NK-92 (cell line): Measurements from ENCODE around the gene ATP13A5.

Experiments used
- DNase-seq: peaks from one replicate; lab custom pipeline; 2025; ENCODE audit not compliant: unreplicated experiment; lab: John Stamatoyannopoulos, UW

Gene ATP13A5

GRCh38 chr3:193346259-193346658 lies 32.3 kb downstream of the ATP13A5 start:
- DNase-seq: no peak

- DNase-seq: no peak
Observed at GRCh38 chr3:193345431-193345830, 33.1 kb downstream of the ATP13A5 start.

DNA sequence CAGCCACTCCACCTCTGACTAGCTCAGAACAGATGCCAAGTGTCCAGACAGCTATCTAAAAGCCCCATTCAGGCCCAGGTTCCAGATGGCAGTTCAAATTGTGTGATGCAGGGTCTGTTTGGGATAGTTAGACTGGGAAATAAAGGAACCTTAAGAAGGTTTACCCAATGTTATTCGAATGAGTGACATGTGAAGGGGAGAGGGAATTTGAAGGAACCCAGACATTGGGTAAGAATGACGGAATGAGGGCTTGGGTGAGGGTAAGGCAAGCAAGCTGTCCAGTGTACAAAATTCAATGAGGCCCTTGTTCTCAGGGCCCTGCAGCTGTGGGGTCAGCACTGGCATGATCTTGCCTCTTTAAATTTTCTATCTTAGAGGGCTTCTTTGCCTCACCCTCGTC lies 34.1 kb downstream of the ATP13A5 start:
- no peak for DNase-seq

GRCh38 chr3:193343726-193344222 lies 34.8 kb downstream of the ATP13A5 start:
- DNase-seq: no peak

DNA sequence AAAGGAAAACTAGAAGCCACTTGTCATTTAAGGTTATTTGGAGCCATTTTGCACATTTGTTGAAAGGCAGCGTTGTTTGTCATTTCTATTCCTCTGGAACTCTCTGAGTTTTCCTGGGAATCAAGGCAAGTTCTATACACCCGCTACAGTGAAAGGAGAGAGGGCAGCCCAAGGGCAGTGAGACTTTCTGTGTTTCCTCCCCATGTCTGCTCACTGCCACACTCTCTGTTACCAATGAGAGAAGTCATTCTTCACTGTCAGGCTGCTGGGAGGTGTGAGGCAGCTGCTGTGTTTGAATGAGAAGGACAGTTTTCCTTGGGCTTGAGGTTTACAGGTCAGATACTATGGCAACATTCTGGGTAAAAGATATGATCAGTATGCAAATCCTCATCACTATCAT lies 36.0 kb downstream of the ATP13A5 start:
- DNase-seq: no peak

GRCh38 chr3:193335031-193335430 lies 43.5 kb downstream of the ATP13A5 start:
- DNase-seq: no peak

- DNase-seq: no peak
Observed at GRCh38 chr3:193333229-193333628, 45.3 kb downstream of the ATP13A5 start.

DNA sequence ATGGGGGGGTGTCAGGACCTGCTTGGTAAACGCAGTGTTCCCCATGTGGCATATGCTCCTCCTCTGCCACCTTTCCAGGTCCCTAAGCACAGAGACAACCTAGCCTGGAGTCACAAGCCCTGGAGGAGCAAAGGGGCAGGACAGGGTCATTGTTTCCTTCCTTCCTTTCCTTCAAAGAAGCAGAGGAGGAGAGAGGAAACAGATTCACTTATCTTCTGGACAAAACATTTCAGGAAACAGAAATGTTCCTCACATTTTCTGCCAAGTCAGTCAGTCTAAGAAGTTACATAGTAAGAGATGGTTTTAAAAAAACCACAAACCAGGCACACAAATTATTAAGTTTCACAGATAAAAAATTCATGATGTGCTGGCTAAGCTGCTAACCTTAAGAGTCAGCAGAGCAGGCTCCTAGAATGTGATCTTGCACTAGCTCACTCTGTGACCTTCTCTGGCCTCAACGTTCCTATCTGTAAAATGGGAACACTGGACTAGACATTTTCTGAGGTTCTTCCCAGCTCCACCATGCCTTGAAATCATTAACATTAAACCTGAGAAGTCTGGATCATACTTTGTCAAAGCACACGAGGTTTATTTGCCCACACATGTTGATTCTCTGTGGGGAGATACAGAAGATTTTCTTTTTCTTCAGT lies 47.9 kb downstream of the ATP13A5 start:
- DNase-seq: no peak

DNA sequence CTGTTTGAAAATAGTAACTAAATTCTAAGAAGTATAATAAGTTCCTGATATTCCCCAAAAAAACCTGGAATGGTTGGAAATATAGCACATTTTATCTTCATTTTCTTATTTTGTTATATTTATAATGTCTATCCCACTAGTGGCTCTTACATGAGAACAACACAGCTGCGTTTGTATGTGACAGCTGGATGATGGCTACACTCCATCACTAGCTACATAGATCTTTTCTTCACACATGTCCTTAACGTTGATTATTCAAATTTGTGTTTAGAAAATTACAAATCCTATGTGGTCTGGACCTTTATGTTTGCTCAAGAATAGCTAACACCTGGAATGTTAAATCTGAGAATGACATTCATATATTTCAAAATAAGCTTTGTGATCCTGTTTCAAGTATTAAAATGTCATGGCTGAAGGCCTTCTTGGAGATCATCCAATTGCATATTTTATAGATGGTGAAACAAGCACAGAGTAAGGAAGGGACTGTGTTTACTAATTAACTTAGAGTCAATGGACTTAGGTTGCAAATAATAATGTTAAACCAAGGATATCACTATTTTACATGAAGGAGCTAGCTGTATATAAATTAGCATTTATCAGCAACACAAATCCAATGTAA lies 60.8 kb downstream of the ATP13A5 start:
- no peak for DNase-seq

DNA sequence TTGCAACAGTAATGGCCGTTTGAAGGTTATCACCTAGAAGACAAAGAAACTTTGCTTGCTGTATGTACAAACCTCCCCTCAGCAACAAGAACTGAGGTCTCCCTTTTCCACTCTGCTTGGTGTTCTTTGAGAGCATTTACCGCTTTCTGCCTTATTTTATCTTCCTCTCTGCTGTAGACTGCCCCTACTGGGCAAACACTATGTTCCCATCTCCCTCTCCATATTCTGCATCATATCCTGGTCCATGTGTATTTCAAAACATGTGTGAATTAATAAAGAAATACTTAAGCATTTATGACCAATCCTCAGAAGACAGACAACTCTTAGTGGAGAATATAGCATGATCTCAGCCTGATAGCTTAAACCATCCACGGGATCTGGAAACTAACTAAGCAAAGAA lies 64.4 kb downstream of the ATP13A5 start:
- DNase-seq: no peak

DNA sequence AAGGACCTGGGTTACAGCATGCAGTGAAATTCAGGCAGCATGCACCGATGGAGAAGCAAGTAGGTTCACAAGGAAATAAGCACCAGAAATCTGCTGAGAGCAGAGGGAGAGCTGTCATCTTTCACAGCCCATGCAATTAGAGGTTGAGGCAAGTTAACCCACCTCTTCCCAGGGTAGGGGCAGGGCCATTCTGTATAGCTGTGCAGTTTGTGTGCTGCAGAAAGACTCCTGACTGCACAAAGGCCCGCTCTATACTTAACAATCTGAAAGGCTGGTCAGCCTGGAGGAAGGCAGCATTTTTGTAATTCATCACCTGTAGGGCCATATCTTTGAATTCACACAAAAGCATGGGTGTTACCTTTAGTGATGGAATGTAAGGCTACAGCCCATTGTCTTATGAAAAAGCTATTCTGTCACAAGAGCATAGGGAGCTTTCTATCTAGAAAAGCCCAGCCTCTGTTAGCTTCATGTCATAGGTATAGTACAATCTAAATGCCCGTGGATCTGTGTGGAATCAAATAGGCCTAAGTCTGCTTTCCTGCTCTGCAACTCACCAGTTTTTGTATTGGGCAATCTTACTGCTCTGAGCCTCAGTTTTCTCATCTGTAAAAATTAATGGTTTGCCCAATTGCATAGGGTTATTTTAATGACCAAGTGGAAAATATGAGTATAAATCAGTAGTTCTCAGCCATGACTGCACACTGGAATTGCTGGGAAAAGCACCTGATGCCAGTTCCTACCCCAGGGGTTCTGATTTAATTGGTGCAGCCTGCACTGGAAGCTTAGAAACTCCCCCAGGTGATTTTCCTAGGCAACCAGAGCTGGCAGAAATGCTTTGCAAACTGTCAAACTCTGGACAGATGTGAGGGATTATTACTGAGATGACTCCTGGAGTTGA lies 65.2 kb downstream of the ATP13A5 start:
- no peak for DNase-seq

DNA sequence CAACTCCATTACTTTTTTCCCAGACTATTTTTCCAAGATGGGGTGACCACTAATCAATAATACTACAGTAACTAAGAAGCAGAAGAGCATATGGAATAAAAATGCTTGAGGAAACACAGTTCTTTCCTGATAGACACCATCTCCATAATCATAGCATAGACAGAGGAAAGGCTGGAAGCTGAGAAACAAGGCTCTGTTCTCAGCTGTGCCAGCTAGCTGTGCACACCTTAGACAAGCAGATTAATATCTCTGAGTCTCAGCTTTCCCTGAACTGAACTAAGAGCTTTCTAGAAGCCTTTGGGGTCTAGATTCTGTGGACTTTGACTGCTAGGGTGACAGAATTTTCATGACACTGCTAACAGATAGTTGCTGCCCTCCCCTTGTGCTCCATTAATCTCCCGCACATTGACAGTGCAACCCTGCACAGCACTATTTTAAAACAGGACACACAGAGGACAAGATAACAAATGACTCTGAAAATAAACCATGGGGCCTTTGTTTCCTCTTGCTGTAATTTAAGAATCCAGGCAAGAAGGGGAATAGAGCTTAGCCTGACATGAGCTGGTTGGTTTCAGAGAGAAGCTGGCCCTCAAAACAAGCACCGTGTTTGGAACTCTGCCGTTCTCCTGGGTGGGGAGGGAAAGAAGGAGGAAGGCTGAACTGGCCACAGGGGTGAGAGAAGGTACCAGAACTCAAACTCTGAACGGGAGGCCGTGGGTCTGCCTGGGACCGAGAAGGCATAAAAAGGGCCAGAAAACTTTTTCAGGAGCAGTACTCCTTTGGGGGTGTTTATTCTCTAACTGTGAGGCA lies 67.4 kb downstream of the ATP13A5 start:
- DNase-seq: no peak

DNA sequence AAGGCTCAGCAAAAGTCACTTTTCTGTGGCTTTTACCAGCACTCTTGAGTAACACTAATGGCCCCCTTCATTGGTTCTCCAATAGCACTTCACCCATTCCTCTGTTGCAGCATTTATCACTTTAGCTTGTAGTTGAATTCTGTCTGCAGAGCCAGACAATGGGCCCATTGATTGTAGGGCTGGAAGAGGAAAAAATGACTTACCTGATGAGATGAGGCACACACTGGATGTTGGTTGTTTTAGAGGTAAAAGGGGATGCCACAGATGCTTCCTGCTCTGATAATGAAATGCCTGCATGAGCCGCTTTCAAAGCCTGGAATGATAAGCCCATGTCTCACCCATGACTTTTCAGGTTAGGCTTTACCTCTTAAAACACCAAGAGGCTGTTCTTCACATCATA lies 73.2 kb downstream of the ATP13A5 start:
- no peak for DNase-seq

- DNase-seq: no peak
Observed at GRCh38 chr3:193301433-193301832, 77.1 kb downstream of the ATP13A5 start.

GRCh38 chr3:193297421-193297820 lies 81.1 kb downstream of the ATP13A5 start:
- no peak for DNase-seq

- DNase-seq: no peak
Observed at GRCh38 chr3:193295985-193296384, 82.6 kb downstream of the ATP13A5 start.

GRCh38 chr3:193292386-193292785 lies 86.2 kb downstream of the ATP13A5 start:
- DNase-seq: no peak

- DNase-seq: no peak
Observed at GRCh38 chr3:193271101-193271840, 107.3 kb downstream of the ATP13A5 start.

DNA sequence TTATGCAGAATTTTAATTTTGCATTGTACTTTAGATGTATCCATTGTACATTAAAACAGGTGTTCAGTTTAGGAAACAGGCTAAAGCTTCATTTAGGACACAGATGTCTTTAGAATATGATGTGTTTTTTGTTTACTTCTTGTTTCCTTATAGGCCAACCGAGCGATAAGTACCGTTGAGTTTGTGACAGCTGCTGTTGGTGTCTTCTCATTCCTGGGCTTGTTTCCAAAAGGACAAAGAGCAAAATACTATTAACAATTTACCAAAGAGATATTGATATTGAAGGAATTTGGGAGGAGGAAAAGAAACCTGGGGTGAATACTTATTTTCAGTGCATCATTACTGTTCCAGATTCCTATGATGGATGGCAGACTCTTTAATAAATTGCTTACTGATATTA lies 108.1 kb downstream of the ATP13A5 start:
- no peak for DNase-seq

- no peak for DNase-seq
Observed at GRCh38 chr3:193269343-193270028, 109.1 kb downstream of the ATP13A5 start.
